ENCODE measurements around the gene MED22. TPM values are rescaled to one million over a fixed set of nuclear protein-coding genes. Genes with fewer than 3 reads are reported as not detected.
A peak's percentile ranks its signal among the peaks of the same experiment; 100 is the strongest.

Gene MED22
- total RNA-seq: 12.8 and 17.8 TPM in 2 replicates
- polyA plus RNA-seq: 13.9 and 14.8 TPM in 2 replicates
- 17.5 and 19.0 TPM in 2 replicates for polyA plus RNA-seq (2012)
- polyA minus RNA-seq (ENCODE audit: low replicate concordance): 21.4 and 46.8 TPM in 2 replicates

DNA sequence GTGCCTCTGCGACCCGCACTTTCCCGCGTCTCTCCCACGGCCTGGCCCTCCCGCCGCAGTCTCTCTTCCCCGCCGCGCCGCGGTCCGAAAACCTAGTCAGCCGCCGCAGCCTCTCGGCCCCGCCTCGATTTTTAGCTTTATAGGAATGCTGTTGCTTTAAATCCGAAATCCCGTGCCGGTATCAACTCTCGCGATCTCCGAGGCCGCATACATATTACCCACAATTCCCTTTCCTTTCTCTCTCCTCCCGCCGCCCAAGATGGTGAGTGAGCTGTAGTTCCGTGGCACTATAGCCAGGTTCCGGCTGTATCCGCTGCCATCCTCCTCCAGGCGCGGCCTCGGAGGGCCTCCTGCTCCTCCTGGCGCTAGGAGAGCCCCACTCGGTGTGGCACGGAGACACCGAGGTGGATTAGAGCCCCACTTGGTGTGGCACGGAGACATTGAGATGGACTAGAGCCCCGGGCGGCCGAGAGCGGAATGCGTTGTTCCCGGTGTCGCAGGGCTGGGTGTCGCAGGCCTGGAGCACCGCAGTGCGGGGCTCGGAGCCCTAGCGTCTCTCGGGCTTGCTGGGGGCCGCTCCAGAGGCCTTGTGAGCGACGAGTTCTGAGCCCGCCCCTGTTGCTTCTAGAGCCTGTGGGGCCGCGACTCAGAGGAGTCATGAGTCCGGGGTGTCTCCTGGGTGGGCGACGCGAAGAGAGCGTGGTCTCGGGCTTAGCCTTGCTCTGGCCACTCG is at the start of gene MED22, which contains the start of gene RPL7A:
Gene MED22, minus strand, starts transcription at position 147 of the 733 bp plus-strand sequence. CDS start 1,469 bp downstream, outside the sequence.
Gene RPL7A, plus strand, starts transcription at position 234 of the 733 bp plus-strand sequence. Its CDS starts 26 bp downstream, at position 260.
- Histone ChIP-seq H3K4me3 (replicated peaks in 1 of 4; ENCODE audit: control extremely low read depth in 1 of 4, insufficient read depth in 1 of 4, low read depth in 3 of 4, low read length in 4 of 4) (peak within 1 kb of the TSS; percentile 81 to 95 (median 92)), H3K27me3 (ENCODE audit: control insufficient read depth, insufficient read depth, low read length) (no peaks in the 10 kb centered on the region), H3K79me2 (ENCODE audit: control insufficient read depth, insufficient read depth, low read length) (peaks cover 43% of the 10 kb centered on the region), H2AFZ (ENCODE audit: low read length) (no peak within 1 kb of the TSS), H3K27ac (ENCODE audit: insufficient read depth, low read length) (peak within 1 kb of the TSS; percentile 92), H3K4me1 (ENCODE audit: control insufficient read depth, extremely low read depth, insufficient read depth, low read length) (peaks cover 11% of the 10 kb centered on the region), H4K20me1 (ENCODE audit: control insufficient read depth, extremely low read depth, insufficient read depth, low read length) (no peaks in the 10 kb centered on the region), H3K9ac (ENCODE audit: insufficient read depth, low read length) (peak within 1 kb of the TSS; percentile 97), H3K4me2 (ENCODE audit: extremely low read depth, insufficient read depth, low read length) (peak within 1 kb of the TSS; percentile 100), H3K36me3 (ENCODE audit: control insufficient read depth, insufficient read depth, low read length) (peaks cover 35% of the 10 kb centered on the region), H3K9me3 (ENCODE audit: control insufficient read depth, insufficient read depth, low read depth, low read length) (no peaks in the 10 kb centered on the region)
- DNase-seq (ENCODE audit: low read depth in 2 of 2): peak; percentile 93 to 98
- TF ChIP-seq EZH2 (IDR thresholded peaks at IDR 0.05; ENCODE audit: low read length, missing control alignments): no peak
- TF ChIP-seq, protein P1, sequence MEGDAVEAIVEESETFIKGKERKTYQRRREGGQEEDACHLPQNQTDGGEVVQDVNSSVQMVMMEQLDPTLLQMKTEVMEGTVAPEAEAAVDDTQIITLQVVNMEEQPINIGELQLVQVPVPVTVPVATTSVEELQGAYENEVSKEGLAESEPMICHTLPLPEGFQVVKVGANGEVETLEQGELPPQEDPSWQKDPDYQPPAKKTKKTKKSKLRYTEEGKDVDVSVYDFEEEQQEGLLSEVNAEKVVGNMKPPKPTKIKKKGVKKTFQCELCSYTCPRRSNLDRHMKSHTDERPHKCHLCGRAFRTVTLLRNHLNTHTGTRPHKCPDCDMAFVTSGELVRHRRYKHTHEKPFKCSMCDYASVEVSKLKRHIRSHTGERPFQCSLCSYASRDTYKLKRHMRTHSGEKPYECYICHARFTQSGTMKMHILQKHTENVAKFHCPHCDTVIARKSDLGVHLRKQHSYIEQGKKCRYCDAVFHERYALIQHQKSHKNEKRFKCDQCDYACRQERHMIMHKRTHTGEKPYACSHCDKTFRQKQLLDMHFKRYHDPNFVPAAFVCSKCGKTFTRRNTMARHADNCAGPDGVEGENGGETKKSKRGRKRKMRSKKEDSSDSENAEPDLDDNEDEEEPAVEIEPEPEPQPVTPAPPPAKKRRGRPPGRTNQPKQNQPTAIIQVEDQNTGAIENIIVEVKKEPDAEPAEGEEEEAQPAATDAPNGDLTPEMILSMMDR (conservative IDR thresholded peaks at IDR 0.05 in 1 of 2, IDR thresholded peaks at IDR 0.05 in 1 of 2; ENCODE audit: low read depth in 1 of 2, low read length in 2 of 2): no peak

DNA sequence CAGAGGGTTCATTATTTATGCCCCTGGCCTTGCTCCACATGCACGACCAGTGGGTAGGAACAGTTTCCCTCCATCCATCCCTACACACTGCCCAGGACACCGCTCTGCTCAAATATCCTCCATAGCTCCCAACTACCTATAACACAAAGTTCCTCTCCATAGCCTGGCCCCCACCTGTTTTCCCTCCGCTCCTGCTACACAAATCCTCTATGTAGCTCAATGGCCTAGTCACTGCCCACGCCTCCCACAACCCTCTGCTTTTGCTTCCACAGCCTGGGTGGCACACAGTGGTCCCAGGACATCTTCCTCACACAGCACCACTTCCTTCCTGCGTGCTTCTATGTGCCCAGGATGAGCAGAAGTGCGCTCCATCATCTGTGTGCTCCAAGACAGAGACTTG is 49.4 kb upstream of the MED22 start:
- H3K36me3 ChIP-seq (ENCODE audit: control insufficient read depth, insufficient read depth, low read length): no peaks in the 10 kb centered on the region

DNA sequence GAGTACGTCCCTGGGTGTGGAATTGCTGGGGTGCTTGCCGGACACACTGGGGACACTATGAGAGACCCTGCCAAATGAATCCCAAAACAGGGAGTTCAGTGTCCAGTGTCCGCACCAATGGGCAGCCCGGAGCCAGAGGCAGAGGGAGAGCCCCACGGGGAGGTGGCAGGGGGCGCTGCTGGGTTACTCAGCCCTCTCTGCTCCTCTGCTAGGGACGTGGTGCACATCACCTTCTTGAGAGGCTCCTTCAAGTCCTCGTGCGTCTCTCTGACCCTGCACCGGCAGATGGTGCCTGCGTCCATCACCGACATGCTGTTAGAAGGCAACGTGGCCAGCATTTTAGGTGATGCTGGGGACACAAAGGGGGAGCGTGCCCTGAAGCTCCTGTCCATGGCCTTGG is 49.0 kb upstream of the MED22 start:
- H3K4me1 ChIP-seq (ENCODE audit: control insufficient read depth, extremely low read depth, insufficient read depth, low read length): no peaks in the 10 kb centered on the region
- no peak overlapping the region for H2AFZ ChIP-seq (ENCODE audit: low read length)
- no peak overlapping the region for H3K4me2 ChIP-seq (ENCODE audit: extremely low read depth, insufficient read depth, low read length)
- no peaks in the 10 kb centered on the region for H3K9me3 ChIP-seq (ENCODE audit: control insufficient read depth, insufficient read depth, low read depth, low read length)
- H3K4me3 ChIP-seq (replicated peaks in 1 of 4; ENCODE audit: control extremely low read depth in 1 of 4, insufficient read depth in 1 of 4, low read depth in 3 of 4, low read length in 4 of 4): no peak overlapping the region
- TF ChIP-seq, protein P1 (conservative IDR thresholded peaks at IDR 0.05 in 1 of 2, IDR thresholded peaks at IDR 0.05 in 1 of 2; ENCODE audit: low read depth in 1 of 2, low read length in 2 of 2): peak; percentile 20 to 33
- no peak for TF ChIP-seq EZH2 (IDR thresholded peaks at IDR 0.05; ENCODE audit: low read length, missing control alignments)
- no peak overlapping the region for H3K9ac ChIP-seq (ENCODE audit: insufficient read depth, low read length)
- DNase-seq (ENCODE audit: low read depth in 2 of 2): no peak
- H4K20me1 ChIP-seq (ENCODE audit: control insufficient read depth, extremely low read depth, insufficient read depth, low read length): no peaks in the 10 kb centered on the region
- H3K27me3 ChIP-seq (ENCODE audit: control insufficient read depth, insufficient read depth, low read length): peaks cover 3% of the 10 kb centered on the region
- H3K27ac ChIP-seq (ENCODE audit: insufficient read depth, low read length): no peak overlapping the region
- no peaks in the 10 kb centered on the region for H3K79me2 ChIP-seq (ENCODE audit: control insufficient read depth, insufficient read depth, low read length)
- no peaks in the 10 kb centered on the region for H3K36me3 ChIP-seq (ENCODE audit: control insufficient read depth, insufficient read depth, low read length)

More for the DNA sequence above, 49.4 kb upstream of the MED22 start:
- Histone ChIP-seq H3K9ac (ENCODE audit: insufficient read depth, low read length) (no peak overlapping the region), H3K27me3 (ENCODE audit: control insufficient read depth, insufficient read depth, low read length) (peaks cover 3% of the 10 kb centered on the region), H4K20me1 (ENCODE audit: control insufficient read depth, extremely low read depth, insufficient read depth, low read length) (no peaks in the 10 kb centered on the region), H2AFZ (ENCODE audit: low read length) (no peak overlapping the region), H3K9me3 (ENCODE audit: control insufficient read depth, insufficient read depth, low read depth, low read length) (no peaks in the 10 kb centered on the region), H3K4me1 (ENCODE audit: control insufficient read depth, extremely low read depth, insufficient read depth, low read length) (no peaks in the 10 kb centered on the region), H3K79me2 (ENCODE audit: control insufficient read depth, insufficient read depth, low read length) (no peaks in the 10 kb centered on the region), H3K4me2 (ENCODE audit: extremely low read depth, insufficient read depth, low read length) (no peak overlapping the region), H3K4me3 (replicated peaks in 1 of 4; ENCODE audit: control extremely low read depth in 1 of 4, insufficient read depth in 1 of 4, low read depth in 3 of 4, low read length in 4 of 4) (no peak overlapping the region), H3K27ac (ENCODE audit: insufficient read depth, low read length) (no peak overlapping the region)
- no peak for DNase-seq (ENCODE audit: low read depth in 2 of 2)
- TF ChIP-seq EZH2 (IDR thresholded peaks at IDR 0.05; ENCODE audit: low read length, missing control alignments): no peak
- TF ChIP-seq, protein P1 (conservative IDR thresholded peaks at IDR 0.05 in 1 of 2, IDR thresholded peaks at IDR 0.05 in 1 of 2; ENCODE audit: low read depth in 1 of 2, low read length in 2 of 2): no peak
